Measurements from ENCODE around the gene SNX12.
"Not testable (repeated sequence)": the region's sequence is repeated elsewhere in the genome, so short reads cannot be mapped to it uniquely, and the experiment has no call there.

SNX12 gene

DNA sequence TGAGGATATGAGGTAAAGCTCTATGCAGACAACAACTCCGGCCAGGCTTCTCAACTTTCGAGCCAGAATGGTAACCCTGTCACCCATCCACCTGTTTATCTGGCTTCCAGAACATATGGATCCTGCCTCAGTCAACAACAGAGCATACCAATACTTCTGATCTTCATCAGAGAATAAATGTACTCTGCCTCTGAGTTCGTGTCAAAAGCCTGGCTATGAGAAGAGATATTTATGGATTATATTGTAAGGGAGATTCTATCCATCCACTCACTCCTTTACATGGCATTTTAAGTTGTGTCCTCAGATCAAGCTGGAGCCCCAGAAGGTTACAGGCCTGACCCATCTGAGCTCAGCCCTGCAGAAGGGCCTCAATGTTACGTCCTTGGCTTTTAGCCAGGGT, 17.8 kb upstream of the SNX12 start:
- DNase-seq: no peak

DNA sequence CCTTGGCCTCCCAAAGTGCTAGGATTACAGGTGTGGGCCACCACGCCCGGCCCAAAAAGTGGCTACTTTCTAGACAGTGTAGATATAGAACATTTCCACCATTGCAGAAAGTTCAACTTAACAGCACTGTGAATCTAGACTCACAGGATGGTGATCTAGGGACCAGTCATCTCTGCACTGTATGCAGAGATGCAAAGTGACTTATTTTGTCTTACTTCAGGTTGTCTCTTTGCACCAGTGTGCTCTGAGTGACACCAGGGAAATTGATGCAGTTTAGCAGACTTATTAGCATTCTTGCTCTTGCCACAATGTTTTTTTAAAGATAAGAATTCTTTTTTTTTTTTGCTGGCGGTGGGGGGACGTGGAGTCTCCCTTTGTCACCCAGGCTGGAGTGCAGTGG, 14.7 kb upstream of the SNX12 start:
- DNase-seq: no peak

DNA sequence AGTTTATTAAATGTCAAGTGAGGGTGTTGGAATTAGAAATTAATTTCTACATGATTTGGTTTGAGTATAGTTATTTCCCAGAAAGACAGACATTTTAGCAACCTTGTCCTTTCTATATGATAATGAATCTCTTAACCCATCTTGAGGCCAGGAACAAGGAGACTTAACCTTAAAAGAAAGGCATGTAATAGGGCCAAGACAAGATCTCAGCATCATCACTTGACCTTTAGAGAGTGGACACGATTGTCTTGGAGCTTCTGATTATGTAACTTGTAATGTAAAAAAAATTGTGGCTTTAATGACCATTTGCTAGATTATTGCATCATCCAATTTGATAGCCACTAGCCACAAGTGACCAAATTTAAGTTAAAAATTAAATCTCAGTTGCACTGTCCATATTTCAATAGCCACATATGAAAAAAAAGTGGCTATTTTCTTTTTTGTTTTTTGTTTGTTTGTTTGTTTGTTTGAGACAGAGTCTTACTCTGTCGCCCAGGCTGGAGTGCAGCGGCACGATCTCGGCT, 14.1 kb upstream of the SNX12 start:
- no peak for DNase-seq

DNA sequence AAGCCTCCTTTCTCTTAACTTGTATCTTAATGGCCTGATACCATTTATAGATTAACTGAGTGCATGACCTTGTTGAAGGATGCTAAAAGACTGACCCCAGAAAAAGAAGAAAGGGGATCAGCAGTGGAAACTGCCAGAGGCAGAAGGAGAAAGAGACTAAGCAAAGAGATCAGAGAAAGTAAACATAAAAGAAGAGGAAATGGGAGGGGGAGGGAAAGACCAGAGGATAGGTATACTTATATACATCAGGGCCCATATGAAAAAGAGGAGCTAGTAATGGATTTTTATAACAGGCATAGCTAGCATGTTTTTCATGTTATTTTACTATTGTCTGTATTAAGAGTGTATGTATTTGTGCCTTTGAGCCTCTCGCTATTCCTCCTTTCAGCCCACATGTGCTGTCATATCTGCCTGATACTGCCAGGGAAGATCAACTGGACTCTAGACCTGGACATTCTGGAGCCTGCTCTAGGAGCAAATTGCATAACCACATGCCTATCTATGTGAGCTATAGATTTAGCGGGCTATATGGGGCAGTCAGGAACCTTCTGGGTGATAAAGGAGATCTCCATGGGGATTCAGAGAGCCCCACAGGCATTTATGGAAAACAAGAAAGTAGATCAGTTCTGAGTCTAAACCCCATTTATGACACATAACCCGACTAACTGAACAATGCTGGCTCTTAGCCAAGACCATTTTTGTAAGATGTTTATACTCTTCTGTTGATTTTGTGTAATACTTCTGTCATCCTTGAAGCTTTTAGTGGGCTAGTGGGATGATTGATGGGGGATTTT, 13.4 kb upstream of the SNX12 start:
- no peak for DNase-seq

DNA sequence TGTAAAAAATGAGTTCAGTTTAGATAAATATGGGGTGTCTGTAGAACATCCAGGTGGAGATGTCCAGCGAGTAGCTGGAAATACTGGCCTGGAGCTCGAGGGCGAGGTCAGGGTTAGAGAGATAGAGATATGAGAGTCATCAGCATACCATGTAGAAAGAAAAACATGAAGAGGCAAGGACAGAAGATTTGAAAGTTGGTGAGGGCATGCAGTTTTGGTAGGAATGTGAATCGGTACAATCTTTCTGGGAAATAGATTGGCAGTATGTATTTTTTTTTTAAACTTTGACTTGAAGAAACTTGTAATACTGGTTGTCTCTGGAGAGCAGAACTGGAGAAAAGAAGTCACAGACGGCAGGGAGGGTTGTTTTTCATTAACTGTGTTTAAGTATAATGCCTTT, 2.4 kb upstream of the SNX12 start:
- DNase-seq: no peak

DNA sequence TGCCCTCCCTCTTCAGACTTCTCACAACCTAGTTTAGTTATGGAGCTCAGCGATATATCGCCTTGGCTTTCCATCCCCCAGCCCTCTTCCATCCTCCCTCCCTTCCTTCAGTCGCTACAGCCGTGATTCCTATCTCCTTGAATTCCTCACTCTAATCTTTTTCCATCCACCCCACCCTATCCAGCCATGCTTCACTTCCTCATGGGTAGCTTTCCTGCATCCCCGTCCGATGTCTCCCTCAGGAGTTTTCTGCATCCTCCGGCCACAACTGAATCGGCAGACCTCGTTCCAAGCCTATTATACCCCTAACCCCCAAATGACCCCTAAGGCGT, 456 bp downstream of the SNX12 start:
- DNase-seq: no peak

DNA sequence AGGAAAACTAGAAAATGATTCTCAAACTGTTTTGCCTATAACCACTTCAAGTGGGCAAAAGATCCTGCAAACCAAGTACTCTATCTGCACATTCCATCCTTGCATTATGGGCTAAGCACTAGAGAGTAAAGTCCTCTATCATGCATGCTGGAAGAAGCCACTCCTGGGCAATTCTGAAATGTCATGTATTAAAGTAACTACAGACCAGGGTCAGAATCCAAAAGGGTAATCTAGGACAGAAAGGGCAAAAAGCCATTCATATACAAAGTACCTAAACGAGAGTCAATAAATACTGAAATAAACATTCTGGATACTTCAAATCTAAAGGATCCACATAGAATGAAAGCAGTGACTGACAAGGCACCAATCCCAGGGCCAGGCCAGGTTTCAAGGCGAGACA, 1.0 kb downstream of the SNX12 start:
- no peak for DNase-seq

DNA sequence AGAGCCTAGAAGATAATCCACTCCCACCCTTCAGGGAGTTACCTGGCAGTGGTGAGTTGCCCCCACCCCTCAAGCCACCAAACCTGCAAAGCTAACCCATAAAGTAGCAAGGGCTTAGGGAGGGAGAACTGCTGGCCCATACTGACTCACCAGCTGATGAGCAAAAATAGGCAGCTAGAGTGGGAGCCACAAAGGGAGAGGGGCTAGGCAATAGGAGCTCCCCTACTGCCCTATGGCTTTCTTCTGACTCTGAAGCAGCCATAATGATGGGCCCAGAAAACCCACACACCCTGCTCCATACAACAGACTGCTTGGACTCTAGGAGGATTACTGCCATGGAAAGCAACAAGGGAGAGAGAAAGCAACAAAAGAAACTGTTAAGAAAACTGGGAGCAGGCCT, 8.0 kb downstream of the SNX12 start:
- DNase-seq: no peak

DNA sequence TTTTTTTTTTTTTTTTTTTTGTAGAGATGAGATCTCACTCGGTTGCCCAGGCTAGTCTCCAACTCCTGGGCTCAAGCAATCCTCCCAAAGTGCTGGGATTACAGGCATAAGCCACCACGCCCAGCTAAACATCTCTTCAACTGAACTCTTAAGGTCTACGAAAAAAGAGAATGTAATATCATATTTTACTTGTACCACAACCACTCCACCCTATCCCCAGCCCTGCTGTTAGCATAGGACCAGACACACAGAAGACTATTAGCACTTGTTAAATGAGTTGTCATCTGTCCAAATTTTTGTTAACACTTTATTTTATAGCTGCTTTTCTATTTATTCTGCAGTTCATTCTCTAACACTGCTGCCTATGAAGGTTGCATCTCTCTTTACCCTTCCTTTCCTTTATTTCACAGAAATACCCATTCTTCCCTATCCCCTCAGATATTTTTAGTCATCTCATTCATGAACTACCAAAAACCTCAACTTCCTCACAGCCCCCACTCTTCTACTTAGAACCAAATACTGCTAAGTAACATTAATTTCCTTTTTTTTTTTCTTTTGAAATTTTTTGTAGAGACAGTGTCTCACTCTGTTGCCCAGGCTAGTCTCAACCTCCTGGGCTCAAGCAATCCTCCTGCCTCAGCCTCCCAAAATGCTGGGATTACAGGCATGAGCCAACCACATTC, 10.1 kb downstream of the SNX12 start:
- no peak for DNase-seq

DNA sequence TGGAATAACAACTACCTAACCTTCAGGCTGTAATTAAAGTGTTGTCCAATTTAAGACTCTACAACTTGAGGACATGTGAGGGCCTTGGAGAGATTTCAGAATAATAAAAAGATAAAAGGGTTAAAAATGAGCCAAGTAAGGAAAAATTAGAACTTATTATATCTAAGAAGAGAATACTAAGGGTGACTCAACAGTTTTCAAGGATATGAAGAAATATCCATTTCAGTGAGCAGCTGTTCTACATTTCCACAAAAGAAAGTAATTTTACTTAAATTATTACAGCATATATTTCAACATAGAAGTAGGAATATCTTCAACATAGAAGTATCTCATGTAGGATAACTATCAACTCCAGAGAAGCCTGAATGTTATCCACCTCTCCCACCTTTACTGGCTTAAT, 11.3 kb downstream of the SNX12 start:
- DNase-seq: no peak

DNA sequence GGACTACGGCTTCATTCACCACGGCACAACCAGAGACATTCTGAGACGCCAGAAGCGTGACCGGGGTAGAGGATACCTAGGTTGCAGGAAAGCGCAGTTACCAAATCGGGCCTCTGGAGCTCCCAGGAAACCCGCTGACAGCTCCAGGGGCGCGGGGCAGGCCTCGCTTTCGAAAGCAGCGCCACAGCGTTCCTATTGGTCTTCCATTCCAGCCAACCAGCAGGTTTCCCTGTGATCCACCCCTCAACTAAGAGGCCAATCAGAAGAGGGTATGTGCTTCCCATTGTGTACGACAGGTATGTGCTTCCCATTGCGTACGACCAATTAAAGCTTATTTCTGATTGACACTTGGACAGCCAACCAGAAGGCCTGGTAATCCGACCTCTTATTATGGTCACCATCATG, 14.9 kb downstream of the SNX12 start:
- peak in 1 of 2 donors; percentile 5 for DNase-seq

DNA sequence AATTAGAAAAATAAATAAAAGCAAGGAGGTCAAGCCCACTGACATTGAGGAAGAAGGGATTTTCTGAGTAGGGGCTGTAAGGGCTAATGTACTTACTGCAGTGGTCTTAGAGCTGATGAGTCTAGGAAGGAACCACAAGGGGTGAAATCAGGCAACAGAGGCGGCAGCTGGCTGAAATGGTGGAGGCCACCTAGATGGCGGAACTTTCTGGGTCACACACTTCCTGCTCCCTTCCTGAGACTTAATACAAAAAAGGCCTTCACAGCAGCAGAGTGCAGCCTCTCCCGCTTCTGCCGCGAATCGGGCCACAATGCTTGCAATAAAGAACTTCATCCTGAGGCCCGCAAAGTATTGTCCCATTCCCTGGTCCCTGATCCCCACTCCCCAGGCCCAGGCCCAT, 15.4 kb downstream of the SNX12 start:
- DNase-seq: no peak

DNA sequence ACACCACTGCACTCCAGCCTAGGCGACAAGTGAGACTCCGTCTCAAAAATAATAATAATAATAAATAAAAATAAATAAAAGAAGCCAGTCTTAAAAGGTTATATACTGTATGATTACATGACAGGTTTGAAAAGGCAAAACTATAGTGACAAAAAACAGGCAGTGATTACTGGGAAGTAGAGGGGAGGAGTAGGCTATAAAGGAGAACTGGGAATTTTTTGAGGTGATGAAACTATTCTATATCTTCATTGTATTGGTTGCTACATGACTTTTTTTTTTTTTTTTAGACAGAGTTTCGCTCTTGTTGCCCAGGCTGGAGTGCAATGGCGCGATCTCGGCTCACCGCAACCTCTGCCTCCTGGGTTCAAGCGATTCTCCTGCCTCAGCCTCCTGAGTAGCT, 20.2 kb downstream of the SNX12 start:
- not testable (repeated sequence) for DNase-seq

DNA sequence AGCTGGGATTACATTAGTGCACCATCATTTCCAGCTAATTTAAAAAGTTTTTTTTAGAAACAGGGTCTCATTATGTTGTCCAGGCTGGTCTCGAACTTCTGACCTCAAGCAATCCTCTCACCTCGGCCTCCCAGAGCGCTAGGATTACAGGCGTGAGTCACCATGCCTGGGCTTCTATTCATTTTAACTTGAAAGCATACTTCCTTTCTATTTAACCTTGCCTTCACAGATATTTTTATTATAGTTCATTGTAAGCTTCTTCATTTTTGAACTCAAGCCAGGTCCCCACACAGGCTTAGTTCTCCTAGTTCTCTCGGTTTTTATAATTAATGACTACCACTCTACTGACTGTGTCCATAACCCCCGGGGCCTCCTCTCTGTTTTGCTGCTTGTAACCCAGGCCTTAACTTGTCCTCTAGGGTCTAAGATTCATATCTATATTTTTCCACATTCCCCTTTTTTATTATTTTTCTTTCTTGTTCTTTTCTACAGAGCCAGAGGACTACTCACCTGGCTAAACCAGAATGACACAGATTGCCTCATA, 50.7 kb downstream of the SNX12 start:
- DNase-seq: no peak
